GM18499 (cell line): ENCODE data around the gene RASA4B.
A peak's percentile ranks its signal among the peaks of the same experiment; 100 is the strongest.
"Not testable (repeated sequence)": the region's sequence is repeated elsewhere in the genome, so short reads cannot be mapped to it uniquely, and the experiment has no call there.

Source experiments
- ATAC-seq: cut with Tn5 transposase; IDR thresholded peaks from one replicate; pipeline ENCODE4 v1.9.1; 2021; ENCODE audit warnings: moderate number of reproducible peaks; ENCODE audit not compliant: insufficient read depth, unreplicated experiment

The RASA4B gene

DNA sequence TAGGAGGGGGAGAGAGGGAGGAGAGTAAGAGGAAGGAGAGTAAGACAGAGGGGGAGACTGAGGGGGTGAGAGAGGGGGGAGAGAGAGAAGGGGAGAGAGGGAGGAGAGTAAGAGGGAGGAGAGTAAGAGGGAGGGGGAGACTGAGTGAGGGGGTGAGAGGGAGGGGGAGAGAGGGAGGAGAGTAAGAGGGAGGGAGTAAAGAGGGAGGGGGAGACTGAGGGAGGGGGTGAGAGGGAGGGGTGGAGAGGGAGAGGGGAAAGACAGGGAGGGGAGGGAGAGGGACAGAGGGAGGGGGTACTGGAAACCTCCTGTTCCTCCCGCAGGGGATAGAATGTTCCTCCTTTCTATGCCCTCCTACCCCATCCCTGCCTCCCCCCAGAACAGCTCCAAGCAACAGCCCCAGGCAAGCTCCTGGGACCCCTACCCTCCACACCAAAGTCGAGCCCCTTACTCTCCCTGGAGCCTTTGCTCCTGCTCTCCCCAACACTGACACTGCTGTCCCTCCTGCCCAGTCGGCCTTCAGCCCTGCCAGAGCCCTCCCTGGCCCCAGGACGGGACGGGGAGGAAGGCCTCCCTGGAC, 4.8 kb downstream of the RASA4B start:
- ATAC-seq = not testable (repeated sequence)

DNA sequence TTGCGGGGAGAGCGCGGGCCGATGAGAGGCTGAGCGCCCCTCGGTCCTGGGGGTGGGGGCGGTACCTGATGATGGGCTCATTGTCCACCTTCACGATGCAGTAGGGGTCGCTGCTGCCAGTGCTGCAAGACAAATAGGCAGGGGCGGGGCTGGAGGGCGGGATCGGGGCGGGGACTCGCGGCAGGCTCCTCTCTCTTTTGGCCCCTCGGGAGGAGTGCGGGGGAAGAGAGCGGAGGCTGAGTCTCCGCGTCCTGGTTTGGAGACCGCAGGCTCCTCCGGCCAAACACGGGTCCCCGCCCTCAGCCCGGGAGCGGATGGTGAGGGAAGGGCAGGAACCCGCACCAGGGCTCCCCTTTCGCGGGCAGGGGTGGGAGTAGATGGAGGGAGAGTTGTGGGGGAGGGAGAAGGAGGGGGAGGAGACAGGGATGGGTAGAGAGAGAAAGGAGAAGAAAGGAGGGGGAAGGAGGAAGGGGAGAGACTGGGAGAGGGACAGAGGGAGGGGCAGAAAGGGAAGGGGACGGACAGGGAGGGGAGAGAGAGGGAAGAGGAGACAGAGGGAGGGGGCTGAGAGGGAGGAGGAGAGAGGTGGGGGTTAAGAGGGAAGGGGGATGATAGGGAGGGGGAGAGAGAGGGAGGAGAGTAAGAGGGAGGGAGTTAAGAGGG, 5.6 kb downstream of the RASA4B start:
- not testable (repeated sequence) for ATAC-seq

DNA sequence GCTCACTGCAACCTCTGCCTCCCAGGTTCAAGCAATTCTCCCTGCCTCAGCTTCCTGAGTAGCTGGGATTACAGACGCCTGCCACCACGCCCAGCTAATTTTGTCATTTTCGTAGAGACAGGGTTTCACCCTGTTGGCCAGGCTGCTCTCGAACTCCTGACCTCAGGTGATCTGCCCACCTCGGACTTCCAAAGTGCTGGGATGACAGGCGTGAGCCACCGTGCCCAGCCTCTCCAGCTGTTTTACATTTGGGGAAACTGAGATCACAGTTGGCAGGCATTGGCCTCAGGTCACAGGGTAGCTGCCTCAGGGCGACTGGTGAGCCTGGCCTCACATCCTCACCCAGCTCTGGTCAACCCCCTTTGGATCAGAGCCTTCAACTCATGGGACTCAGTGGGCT, 7.0 kb downstream of the RASA4B start:
- not testable (repeated sequence) for ATAC-seq

DNA sequence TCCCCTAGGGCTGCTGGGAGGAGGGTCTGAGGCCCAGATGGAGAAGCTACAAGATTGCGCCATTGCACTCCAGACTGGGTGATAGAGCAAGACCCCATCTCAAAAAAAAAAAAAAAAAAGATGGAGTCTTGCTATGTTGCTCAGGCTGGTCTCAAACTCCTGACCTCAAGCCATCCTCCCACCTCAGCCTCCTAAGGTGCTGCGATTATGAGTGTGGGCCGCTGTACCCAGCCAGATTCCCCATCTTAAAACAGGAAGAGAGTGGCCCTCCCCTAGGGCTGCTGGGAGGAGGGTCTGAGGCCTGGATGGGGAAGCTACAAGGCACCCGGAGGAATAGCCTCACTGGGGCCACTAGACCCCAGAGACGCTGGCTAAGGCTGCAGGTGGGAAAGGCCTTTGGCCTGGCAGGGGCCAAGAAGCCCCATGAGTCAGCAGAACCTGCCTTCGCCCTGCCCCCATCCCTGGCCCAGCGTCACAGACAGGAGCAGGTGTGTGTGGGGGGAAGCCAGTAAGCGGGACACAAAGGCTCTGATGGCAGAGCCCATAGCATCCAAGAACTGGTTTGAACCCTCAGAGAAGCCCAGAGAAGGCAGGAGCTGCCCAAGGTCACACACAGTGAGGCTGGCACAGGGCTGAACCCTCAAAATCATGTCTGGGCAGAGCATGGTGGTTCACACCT, 10.0 kb downstream of the RASA4B start:
- ATAC-seq = not testable (repeated sequence)

DNA sequence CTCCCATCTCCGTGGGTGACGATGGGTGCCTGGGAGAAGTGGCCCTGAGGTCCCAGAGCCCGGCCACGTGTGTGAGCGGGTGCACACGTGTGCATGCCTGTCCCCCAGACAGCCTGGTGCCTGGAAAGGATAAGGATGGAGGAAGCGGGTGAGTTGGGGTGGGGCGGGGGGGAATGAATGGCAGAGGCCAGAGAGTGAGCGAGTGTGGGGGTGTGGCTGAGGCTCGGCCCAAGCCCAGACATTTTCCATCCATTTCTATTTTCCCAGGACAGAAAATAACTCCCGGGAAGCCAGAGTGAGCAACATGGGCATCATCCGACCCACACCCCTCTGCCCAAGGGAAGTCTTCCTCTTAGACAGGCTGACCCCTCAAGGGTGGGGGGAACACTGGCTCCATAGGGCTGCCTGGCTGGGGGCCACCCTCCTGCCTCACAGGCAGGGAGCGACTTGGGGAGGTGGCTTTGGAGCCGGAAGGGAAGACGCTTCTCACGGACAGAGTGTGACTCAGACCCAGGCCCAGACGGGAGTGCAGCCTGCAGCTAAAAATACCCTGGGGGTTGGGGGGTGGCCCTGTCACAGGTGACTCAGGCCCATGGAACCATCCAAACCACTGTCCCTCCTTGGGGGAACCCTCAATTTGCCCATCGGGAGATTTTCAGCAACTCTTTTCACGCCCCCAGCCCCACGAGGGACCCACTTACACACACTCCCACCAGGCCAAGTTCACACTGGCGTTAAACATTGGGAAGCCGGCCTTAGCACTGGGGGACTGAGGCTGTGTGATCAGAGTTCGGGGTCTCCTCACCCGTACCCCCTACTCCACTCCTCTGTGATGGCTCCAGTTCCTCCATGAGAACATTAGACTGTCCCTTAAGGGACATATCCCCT, 12.0 kb downstream of the RASA4B start:
- ATAC-seq = not testable (repeated sequence)

DNA sequence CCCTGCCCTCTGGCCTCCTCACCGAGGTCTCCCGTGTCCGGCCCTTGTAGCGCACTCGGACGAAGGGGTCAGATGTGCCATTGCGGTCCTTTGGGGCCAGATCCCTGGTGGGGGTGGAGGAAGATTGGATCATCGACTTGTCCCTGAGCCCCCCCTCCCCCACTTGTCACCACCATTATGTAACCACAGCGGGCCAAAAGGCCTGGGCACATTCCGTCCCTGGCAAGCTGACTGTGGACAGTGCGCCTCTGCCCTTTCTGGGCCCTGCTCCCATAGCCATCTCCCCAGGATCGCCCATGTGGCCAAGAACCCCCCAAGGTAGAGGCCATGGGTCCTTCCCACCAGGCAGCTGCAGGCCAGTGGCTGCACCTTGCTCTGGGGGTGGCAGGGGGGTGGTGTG, 14.4 kb downstream of the RASA4B start:
- not testable (repeated sequence) for ATAC-seq

DNA sequence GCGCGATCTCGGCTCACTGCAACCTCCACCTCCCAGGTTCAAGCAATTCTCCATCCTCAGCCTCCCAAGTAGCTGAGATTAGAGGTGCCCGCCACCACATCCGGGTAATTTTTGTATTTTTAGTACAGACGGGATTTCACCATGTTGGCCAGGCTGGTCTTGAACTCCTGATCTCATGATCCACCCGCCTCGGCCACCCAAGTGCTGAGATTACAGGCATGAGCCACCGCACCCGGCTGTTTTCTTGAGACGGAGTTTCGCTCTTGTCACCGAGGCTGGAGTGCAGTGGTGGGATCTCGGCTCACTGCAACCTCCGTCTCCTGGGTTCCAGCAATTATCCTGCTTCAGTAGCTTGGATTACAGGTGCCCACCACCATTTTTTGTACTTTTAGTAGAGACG, 19.3 kb downstream of the RASA4B start:
- ATAC-seq = not testable (repeated sequence)

DNA sequence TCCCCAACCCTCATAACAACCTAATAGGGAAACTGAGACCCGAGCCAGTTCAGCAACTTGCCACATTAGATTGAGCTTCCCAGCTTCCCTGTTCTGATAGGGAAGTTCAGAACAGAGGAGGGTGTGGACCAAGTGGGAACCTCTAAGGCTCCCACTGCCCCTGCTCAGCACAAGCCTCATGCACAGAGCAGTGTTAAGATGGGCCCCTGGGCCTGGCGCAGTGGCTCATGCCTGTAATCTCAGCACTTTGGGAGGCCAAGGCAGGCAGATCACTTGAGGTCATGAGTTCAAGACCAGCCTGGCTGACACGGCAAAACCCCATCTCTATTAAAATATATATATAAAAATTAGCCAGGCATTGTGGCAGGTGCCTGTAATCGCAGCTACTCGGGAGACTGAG, 20.3 kb downstream of the RASA4B start:
- ATAC-seq = not testable (repeated sequence)

DNA sequence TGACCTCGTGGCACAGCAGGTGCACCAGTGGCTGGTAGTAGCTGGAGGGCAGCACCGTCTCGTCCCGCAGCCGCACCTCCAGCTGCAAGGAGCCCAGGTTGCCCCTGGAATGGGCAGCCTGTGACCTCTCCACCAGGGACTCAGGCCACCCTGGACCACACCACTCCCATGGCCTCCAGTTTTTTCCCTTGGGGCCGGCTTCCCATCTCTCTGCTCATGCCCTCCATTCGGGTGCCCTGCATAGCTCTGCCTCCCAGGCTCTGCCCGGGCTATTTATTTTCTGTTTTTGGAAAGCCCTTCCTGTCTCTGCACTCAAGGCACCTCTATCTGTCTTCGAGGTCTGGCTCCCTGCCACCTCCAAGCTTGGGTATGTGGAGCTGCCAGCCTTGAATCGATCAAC, 20.7 kb downstream of the RASA4B start:
- ATAC-seq = not testable (repeated sequence)

DNA sequence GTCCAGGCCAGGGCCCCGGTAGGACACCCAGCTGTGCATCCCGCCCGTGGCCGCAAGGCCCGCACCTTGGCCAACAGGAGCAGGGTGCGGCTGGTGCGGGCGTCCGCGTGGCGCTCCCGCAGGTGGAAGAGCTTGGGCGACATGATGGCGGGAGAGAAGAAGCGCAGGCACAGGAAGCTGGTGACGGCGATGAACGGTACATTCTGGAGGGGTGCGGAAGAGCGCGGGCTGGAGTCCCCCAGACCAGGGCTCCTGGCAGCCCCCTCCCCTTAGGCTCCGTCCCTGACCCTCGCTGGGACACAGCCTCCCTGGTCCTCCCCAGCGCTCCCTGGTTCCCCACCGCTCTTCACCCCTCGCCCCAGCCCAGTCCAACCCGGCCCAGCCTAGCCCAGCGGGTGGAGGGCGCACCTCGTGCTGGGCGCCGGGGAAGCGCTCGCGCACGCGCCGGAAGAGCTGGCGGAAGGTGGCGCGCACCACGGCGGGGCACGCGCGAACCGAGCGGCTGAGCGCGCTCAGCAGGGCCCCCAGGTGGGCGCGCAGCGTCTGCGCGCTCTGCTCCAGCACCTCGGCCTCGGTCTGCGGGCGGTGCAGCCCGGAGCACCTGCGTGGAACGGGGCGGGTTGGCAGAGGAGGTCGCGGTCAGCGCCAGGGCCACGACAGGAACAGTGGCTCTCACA, 23.0 kb downstream of the RASA4B start:
- ATAC-seq = not testable (repeated sequence)

DNA sequence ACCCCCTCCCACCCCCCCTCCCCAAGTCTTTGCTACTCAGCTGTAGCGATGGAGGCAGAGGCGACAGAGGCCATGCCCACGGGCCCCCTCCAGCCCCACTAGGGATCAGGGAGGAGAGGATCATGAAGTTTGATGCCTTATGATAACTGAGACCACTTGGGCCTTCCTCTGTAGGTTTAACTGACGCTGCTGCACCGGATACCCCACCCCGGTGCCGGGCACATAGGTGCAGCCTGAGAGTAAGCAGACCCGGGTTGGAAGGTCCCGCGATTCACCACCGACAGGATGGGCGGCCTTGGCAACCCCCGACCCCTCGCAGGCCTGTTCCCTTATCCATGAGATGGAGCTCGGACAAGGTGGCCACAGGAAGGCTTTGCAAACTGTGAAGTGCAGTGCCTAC, 23.6 kb downstream of the RASA4B start:
- ATAC-seq = not testable (repeated sequence)

DNA sequence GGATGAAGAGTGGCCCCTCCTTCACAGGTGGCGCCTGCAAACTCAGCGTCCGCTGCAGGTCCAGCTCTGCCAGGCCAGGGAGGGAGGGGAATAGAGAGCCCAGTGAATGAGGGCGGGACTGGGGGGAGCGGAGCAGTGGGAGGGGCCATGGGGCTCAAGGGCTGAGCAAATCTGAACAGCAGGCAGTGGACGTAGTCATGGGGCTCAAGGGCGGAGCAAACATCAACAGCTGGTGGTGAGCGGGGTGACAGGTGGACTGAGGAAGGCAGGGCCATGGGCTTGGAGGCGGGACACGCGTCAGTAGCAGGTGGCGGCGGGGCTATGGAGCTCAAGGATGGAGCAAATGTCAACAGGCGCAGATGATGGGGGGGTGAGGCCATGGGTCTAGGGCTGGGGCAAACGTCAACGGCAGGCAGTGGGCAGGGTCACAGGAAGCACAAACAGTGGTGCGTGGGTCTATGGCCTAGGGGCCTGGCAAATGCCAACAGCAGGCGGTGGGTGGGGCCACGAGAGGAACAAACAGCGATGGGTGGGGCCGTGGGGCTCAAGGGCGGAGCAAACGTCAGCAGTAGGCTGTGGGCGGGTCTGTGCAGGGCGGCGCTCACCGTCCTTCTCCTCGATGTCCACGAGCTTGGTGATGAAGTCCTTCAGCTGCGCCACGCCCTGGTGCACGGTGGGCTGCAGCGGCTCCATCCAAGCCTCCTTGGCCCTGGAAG, 24.2 kb downstream of the RASA4B start:
- not testable (repeated sequence) for ATAC-seq

DNA sequence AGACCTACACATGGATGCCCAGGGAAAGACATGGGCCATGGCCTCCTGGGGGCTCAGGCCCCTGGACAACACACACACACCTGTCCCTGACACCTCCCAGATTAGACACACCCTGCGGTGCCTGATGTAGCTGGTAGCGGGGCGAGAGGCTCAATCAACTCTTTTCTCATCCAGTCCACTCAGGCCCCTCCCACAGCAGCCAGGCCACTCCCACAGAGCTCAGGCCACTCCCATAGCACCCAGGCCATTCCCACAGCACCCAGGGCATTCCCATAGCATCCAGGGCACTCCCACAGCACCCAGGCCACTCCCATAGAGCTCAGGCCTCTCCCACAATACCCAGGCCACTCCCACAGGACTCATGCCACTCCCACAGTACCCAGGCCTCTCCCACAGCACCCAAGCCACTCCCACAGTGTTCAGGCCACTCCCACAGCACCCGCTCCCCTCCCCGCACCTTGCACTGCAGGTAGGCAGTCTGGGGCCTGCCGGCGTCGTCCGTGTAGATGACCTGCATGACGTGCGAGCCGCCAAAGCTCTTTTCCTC, 27.0 kb downstream of the RASA4B start:
- ATAC-seq = not testable (repeated sequence)

DNA sequence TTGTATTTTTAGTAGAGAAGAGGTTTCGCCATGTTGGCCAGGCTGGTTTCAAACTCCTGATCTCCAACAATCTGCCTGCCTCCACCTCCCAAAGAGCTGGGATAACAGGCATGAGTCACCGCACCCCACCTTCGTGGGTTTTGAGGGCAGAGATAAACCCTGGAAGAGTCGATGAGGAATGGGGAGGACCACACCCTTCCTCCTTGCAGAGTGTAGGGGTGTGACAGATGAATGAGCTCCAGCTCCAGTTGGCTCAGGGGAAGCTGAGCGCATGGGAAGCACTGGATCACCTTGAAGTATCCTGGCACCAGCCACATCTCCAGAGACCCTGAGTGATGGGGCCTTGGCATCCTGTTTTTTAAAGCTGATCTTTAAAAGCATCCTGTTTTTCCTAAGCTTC, 33.3 kb downstream of the RASA4B start:
- ATAC-seq = not testable (repeated sequence)

DNA sequence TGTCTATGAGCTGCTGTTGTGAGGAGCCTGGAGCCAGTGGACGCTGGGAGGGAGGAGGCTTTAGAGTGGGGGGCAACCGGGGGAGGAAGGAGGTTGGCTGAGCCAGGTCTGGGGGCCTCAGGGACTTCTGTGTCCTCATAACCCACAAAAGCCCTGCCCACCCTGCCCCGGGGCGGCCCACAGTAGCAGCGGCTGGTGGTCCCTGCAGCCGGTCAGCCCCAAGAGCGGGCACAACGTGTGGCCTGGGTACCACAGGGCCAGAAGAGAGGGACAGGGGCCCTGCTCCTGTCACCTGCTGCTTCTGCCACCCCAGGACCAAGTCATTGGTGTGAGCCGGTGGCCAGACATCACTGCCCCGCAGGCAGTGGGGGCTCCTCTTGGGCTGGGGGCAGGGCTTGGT, 35.6 kb downstream of the RASA4B start:
- ATAC-seq = not testable (repeated sequence)

DNA sequence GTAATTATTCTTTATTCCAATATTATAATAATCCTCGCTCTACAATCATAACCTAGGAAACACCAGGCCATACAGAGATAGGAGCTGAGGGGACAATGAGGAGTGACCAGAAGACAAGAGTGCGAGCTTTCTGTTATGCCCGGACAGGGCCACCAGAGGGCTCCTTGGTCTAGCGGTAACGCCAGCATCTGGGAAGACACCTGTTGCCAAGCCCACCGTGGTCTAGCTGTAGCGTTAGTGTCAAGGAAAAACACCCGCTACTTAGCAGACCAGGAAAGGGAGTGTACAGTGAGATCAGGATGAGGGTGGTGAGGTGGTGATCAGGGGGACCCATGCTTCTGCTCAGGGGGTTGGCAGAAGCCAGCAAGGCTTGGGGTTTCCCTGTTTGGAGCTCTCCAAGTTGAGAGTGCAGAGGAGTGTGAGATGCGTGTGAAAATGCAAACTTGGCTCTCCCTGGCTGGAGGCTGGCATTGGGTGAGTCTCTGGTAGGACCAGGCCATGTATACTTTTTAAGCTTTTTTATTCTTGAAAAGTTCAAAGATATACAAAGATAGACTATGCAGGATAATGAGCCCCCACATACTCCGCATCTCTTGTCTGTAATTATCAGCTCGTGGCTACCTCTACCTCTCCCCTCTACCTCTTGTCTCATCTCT, 37.5 kb downstream of the RASA4B start:
- ATAC-seq = not testable (repeated sequence)

DNA sequence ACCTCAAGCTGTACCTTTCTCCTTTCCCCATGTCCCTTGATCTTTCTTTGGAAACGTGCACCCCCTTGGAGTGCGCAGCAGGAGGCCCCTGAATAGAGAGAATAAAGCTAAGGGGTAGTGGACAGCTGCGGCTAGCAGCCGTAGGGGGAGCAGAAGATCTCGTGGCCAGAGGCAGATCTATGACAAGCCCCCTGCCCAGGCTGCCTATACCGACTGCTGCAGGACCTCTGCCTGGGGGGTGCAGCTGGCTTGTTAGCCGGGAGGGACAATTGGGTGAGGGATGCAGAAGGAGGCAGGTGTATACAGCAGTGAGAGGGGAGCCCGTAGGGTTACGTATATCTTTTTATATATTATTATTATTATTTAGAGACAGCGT, 38.4 kb downstream of the RASA4B start:
- peak; percentile 27 for ATAC-seq

DNA sequence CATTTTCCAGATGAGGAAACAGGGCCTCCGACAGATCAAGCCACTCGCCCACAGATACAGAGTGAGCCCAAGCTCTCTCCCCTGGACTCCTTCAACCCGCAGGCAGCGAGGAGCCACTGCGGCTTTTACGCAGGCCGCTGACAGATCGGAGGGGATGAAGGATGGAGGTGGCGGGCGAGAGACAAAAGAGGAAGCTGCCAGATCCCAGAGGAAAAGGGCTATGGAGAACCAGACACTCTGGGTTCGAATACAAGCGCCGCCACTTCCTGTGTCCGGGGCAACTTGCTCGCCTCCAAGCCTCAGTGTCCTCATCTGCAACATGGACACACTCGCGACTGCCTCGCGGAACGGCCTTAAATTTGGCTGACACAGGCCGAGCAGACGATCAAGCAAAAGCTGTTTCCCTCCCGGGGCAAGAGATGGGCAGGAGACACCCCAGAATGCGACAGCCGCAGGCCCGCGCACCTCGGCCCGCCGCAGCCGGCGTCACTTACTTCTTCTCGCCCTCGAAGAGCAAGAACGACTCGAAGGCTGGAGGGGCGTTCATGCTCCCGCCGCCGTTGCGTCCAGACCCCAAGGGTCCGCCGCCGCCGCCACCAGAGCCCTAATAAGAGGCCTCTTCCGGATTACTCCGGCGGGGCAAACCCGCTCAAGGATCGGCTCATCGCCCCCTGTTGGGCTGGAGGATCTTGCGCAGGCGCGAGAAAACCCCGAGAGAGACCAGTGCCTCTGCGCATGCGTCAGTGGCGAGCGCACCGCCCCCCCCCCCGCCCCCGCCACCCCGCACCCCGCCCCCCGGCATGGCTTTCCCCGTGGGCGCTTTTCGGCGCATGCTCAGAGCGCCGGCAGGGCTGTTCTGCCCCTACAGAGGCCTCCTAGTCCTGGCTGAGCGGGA, 39.0 kb downstream of the RASA4B start, which contains the start of gene POLR2J:
POLR2J (minus strand) TSS at position 609 of the 895 bp plus-strand sequence; CDS start at position 547, 62 bp downstream.
- ATAC-seq = peak; percentile 52
